IgD-negative memory B cell (primary cell): ENCODE data around the gene LMNTD2. TPM values are rescaled to one million over a fixed set of nuclear protein-coding genes. Genes with fewer than 3 reads are reported as not detected.

Experiments used
- H3K27ac Mint-ChIP-seq, 3 donors: one replicate each; pipeline ENCODE4 v1.8.0; 2020 to 2022; ENCODE audit warnings: mild to moderate bottlenecking in 3 of 3, mixed read lengths in 3 of 3, moderate library complexity in 1 of 3
- H3K27me3 Mint-ChIP-seq: one replicate; pipeline ENCODE4 v1.8.0; 2021; ENCODE audit warnings: mixed read lengths
- H3K36me3 Mint-ChIP-seq: one replicate; pipeline ENCODE4 v1.8.0; 2020; ENCODE audit warnings: mild to moderate bottlenecking, mixed read lengths
- H3K4me1 Mint-ChIP-seq, 3 donors: one replicate each; pipeline ENCODE4 v1.8.0; 2020 to 2022; ENCODE audit warnings: mixed read lengths in 3 of 3, mild to moderate bottlenecking in 1 of 3
- H3K4me3 Mint-ChIP-seq, 4 donors: one replicate each; pipeline ENCODE4 v1.8.0; 2020 to 2022; ENCODE audit warnings: mild to moderate bottlenecking in 4 of 4, mixed read lengths in 4 of 4, moderate library complexity in 3 of 4
- H3K9me3 Mint-ChIP-seq, 3 donors: one replicate each; pipeline ENCODE4 v1.8.0; 2020 to 2021; ENCODE audit warnings: mixed read lengths in 3 of 3, mild to moderate bottlenecking in 1 of 3
- polyA plus RNA-seq: library from polyadenylated mRNA; unstranded; fragments of 300-500 nt; fragmentation: Illumina TruSeq; gene quantifications from one replicate; pipeline ENCODE4 v1.2.3, GENCODE V29; 2021

LMNTD2 gene
- polyA plus RNA-seq, 1 donor from 2014 or later, result 3.8 TPM

DNA sequence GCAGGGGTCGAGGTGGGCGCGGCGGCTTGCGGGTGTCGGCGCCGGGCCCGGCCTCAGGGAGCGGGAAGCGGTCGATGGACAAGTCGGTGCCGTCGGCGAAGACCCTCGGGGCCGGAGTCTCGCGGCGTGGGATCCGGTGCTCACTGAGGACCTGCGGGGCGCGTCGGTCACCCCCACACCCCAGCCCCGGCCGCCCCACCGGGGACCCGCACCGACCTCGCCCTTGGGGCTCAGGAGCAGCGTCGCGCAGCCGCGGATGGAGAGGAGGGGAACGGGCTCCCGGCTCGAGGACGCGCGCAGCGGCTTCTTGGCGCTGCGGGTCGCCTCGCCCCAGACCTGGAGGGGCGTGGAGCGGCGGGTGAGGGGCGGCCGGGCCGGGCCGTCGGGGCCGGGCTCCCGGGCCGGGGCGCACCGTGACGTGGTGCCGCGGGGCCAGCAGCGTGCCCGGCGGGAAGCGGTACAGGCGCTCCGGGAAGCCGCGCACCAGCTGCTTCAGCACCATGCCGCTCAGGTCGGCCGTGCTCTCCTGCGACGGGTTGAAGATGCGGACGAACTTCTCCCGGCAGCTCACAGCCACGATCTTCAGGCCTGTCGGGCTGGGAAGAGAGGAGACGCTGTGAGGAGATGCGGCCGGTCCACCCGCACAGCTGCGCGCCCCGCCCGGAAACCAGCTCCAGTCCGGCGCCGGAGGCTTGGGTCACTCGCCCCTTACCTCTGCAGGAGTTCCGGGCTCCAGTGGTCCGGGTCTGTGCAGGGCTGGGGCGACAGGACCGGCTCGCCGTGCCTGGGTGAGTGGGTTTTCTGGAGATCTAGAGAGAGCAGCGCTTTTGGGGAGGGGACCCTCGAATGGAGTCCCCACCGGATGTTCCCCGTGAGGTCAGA, 4.5 kb downstream of the LMNTD2 start:
- peak overlapping the region in 1 of 3 donors; percentile 86 for H3K27ac Mint-ChIP-seq
- H3K9me3 Mint-ChIP-seq, result no peaks in the 10 kb centered on the region
- no peaks in the 10 kb centered on the region for H3K27me3 Mint-ChIP-seq
- H3K4me1 Mint-ChIP-seq, result peaks cover 0 to 7% (median 6%) of the 10 kb centered on the region in 3 donors
- H3K36me3 Mint-ChIP-seq, result no peaks in the 10 kb centered on the region
- peak overlapping the region in 3 of 4 donors; percentile 23 to 72 (median 34) for H3K4me3 Mint-ChIP-seq

GRCh38 chr11:555227-555779, 5.2 kb downstream of the LMNTD2 start:
- Mint-ChIP-seq H3K4me1 (peaks cover 0 to 7% (median 6%) of the 10 kb centered on the region in 3 donors), H3K4me3 (peak overlapping the region in 1 of 4 donors; percentile 34), H3K36me3 (no peaks in the 10 kb centered on the region), H3K27ac (peak overlapping the region in 1 of 3 donors; percentile 68), H3K27me3 (no peaks in the 10 kb centered on the region), H3K9me3 (no peaks in the 10 kb centered on the region)

GRCh38 chr11:554428-555226, 5.9 kb downstream of the LMNTD2 start:
- H3K27me3 Mint-ChIP-seq, result no peaks in the 10 kb centered on the region
- no peaks in the 10 kb centered on the region for H3K36me3 Mint-ChIP-seq
- H3K9me3 Mint-ChIP-seq, result no peaks in the 10 kb centered on the region
- H3K4me3 Mint-ChIP-seq, result peak overlapping the region in 3 of 4 donors; percentile 52 to 65 (median 58)
- peaks cover 0 to 3% (median 1%) of the 10 kb centered on the region in 3 donors for H3K4me1 Mint-ChIP-seq
- peak overlapping the region in 1 of 3 donors; percentile 68 for H3K27ac Mint-ChIP-seq

- Mint-ChIP-seq H3K36me3 (no peaks in the 10 kb centered on the region), H3K27me3 (no peaks in the 10 kb centered on the region), H3K9me3 (no peaks in the 10 kb centered on the region), H3K27ac (no peak overlapping the region), H3K4me1 (peaks cover 0 to 3% (median 1%) of the 10 kb centered on the region in 3 donors), H3K4me3 (peak overlapping the region in 1 of 4 donors; percentile 33)
Measured at GRCh38 chr11:553988-554340, 6.6 kb downstream of the LMNTD2 start.

- peaks cover 0 to 7% (median 1%) of the 10 kb centered on the region in 3 donors for H3K4me1 Mint-ChIP-seq
- H3K27ac Mint-ChIP-seq, result peak overlapping the region in 1 of 3 donors; percentile 48
- no peak overlapping the region for H3K4me3 Mint-ChIP-seq
- H3K9me3 Mint-ChIP-seq, result no peaks in the 10 kb centered on the region
- no peaks in the 10 kb centered on the region for H3K36me3 Mint-ChIP-seq
- H3K27me3 Mint-ChIP-seq, result no peaks in the 10 kb centered on the region
Measured at GRCh38 chr11:553083-553987, 7.2 kb downstream of the LMNTD2 start.

DNA sequence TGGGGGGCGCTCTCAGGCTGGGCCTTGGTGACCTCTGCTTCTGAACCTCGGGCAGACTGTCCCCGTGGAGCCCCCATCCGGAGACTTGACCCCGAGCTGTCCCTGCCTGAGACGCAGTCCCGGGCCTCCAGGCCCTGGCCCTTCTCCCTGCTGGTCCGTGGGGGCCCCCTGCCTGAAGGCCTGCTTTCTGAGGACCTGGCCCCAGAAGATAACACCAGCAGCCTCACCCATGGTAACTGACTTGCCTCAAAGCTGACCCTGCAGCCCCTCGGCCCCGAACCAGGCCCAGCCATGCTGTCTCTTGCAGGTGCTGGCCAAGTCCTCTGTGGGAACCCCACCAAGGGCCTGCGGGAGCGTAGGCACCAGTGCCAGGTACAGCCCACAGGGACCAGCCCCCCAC, 8.9 kb downstream of the LMNTD2 start:
- H3K4me3 Mint-ChIP-seq, result no peak overlapping the region
- H3K27me3 Mint-ChIP-seq, result no peaks in the 10 kb centered on the region
- H3K4me1 Mint-ChIP-seq, result peaks cover 0 to 5% (median 1%) of the 10 kb centered on the region in 3 donors
- H3K27ac Mint-ChIP-seq, result no peak overlapping the region
- no peaks in the 10 kb centered on the region for H3K9me3 Mint-ChIP-seq
- no peaks in the 10 kb centered on the region for H3K36me3 Mint-ChIP-seq

GRCh38 chr11:551131-551530, 9.4 kb downstream of the LMNTD2 start:
- Mint-ChIP-seq H3K27me3 (no peaks in the 10 kb centered on the region), H3K4me3 (no peak overlapping the region), H3K36me3 (no peaks in the 10 kb centered on the region), H3K9me3 (no peaks in the 10 kb centered on the region), H3K4me1 (peaks cover 0 to 4% (median 0%) of the 10 kb centered on the region in 3 donors), H3K27ac (no peak overlapping the region)

- Mint-ChIP-seq H3K4me1 (peaks cover 0 to 4% (median 0%) of the 10 kb centered on the region in 3 donors), H3K27ac (no peak overlapping the region), H3K27me3 (no peaks in the 10 kb centered on the region), H3K9me3 (no peaks in the 10 kb centered on the region), H3K36me3 (no peaks in the 10 kb centered on the region), H3K4me3 (no peak overlapping the region)
Measured at GRCh38 chr11:550746-551085, 9.8 kb downstream of the LMNTD2 start.

GRCh38 chr11:550021-550745, 10.4 kb downstream of the LMNTD2 start:
- no peak overlapping the region for H3K4me3 Mint-ChIP-seq
- no peaks in the 10 kb centered on the region for H3K27me3 Mint-ChIP-seq
- H3K9me3 Mint-ChIP-seq, result no peaks in the 10 kb centered on the region
- no peak overlapping the region for H3K27ac Mint-ChIP-seq
- H3K36me3 Mint-ChIP-seq, result no peaks in the 10 kb centered on the region
- H3K4me1 Mint-ChIP-seq, result peaks cover 0 to 4% (median 0%) of the 10 kb centered on the region in 3 donors

DNA sequence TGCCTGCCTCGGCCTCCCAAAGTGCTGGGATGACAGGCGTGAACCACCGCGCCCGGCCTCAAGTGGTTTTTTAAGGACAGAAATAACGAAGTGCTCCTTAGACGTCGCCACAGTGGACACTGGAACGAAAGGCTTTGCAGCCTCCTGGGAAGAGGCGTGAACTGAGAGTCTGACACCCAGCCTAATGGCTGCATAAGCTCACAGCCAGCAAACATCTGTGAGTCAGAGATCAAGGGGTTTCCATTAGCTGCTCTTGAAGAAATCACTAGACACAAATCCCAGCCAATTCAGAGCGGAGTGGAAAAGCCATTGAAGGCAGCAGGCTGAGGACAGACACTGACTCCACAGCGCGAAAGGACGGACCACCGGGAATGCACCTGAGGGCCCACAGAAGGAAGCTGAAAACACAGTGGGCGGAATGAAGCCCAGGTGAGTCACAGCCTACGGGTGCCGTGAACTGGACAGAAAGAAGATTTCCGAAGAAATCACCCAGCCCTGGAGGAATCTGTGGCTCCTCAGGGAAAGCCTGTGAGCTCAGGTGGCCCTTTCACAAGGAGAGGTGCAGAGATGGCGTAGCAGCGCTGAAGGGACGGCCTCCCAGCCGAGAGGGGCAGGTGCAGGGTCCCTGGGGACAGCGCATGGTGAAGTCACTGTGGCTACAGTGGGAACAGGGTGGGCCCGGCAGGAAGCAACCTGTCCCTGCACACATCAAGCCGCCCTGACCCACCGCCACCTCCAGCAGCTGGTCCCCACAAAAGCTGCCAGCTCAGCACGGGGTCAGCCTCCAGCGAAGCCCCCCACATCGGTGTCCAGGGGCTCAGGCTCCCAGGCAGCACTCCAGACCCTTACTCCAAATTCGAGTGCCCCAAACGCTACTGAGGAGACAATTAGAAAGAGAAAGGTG, 11.6 kb downstream of the LMNTD2 start:
- Mint-ChIP-seq H3K27me3 (no peaks in the 10 kb centered on the region), H3K27ac (peak overlapping the region; percentile 21 to 82 (median 53)), H3K4me3 (peak overlapping the region in 2 of 4 donors; percentile 52 to 57), H3K36me3 (peaks cover 2% of the 10 kb centered on the region), H3K4me1 (peaks cover 0 to 4% (median 0%) of the 10 kb centered on the region in 3 donors), H3K9me3 (no peaks in the 10 kb centered on the region)

- Mint-ChIP-seq H3K4me3 (no peak overlapping the region), H3K9me3 (no peaks in the 10 kb centered on the region), H3K27ac (no peak overlapping the region), H3K27me3 (no peaks in the 10 kb centered on the region), H3K4me1 (peaks cover 0 to 4% (median 0%) of the 10 kb centered on the region in 3 donors), H3K36me3 (peaks cover 6% of the 10 kb centered on the region)
Measured at GRCh38 chr11:545171-545570, 15.4 kb downstream of the LMNTD2 start.

DNA sequence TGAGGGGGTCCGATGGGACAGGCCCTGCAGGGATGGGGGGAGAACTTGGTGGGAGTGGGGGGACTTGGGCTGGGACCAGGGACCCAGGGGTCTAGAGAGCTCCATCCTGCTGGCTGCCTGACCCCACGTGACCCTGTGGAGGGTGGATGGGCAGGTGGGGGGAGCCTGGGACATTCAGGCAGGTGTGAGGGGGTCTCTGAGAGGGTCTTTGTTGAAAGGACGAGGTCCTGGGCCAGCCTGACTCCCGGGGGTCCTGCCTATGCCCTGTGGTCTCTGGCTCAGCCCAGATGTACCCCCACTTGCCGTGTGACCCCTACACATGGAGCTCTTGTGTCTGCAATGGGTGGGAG, 15.7 kb downstream of the LMNTD2 start:
- Mint-ChIP-seq H3K36me3 (peaks cover 6% of the 10 kb centered on the region), H3K27me3 (no peaks in the 10 kb centered on the region), H3K4me1 (peaks cover 0 to 4% (median 0%) of the 10 kb centered on the region in 3 donors), H3K4me3 (no peak overlapping the region), H3K27ac (no peak overlapping the region), H3K9me3 (no peaks in the 10 kb centered on the region)

- Mint-ChIP-seq H3K4me1 (peaks cover under 1 to 10% (median 2%) of the 10 kb centered on the region in 3 donors), H3K27me3 (no peaks in the 10 kb centered on the region), H3K9me3 (no peaks in the 10 kb centered on the region), H3K27ac (peak overlapping the region in 1 of 3 donors; percentile 18), H3K36me3 (peaks cover 6% of the 10 kb centered on the region), H3K4me3 (no peak overlapping the region)
Measured at GRCh38 chr11:541433-541885, 19.1 kb downstream of the LMNTD2 start.
